Kidney (tissue), 14 donors: Measurements from ENCODE around the gene PPP2R2B. TPM values are rescaled to one million over a fixed set of nuclear protein-coding genes. Genes with fewer than 3 reads are reported as not detected.

ENCODE experiments used
- DNase-seq, 5 donors: peaks; one replicate each; pipeline ENCODE4 v3.0.0-alpha.2; 2013 to 2020
- FAIRE-seq: peaks from 2 replicates; lab custom pipeline; 2012; peaks lifted over from hg19 to GRCh38; lab: Jason Lieb, UNC
- H3K27ac ChIP-seq, 2 donors: one replicate each; pipeline ENCODE4 v1.7.0; 2013; ENCODE audit warnings: low read depth in 2 of 2, low read length in 2 of 2, inconsistent platforms in 1 of 2
- H3K27me3 ChIP-seq: one replicate; pipeline ENCODE4 v1.7.1; 2013; ENCODE audit warnings: low read length, inconsistent platforms; ENCODE audit not compliant: control insufficient read depth, insufficient read depth
- H3K36me3 ChIP-seq, 3 donors: one replicate each; pipeline versions ENCODE4 v1.7.0 to v1.7.1; 2013; ENCODE audit warnings: low read length in 3 of 3, control low read depth in 1 of 3, inconsistent platforms in 1 of 3; ENCODE audit not compliant: insufficient read depth in 3 of 3, control insufficient read depth in 2 of 3
- H3K4me1 ChIP-seq, 3 donors: one replicate each; pipeline versions ENCODE4 v1.7.0 to v1.7.1; 2013; ENCODE audit warnings: low read length in 3 of 3, inconsistent platforms in 1 of 3, low read depth in 1 of 3; ENCODE audit not compliant: control insufficient read depth in 2 of 3, insufficient read depth in 2 of 3
- H3K4me3 ChIP-seq, 3 donors: one replicate each; pipeline versions ENCODE4 v1.7.0 to v1.8.1; 2013; ENCODE audit warnings: low read length in 3 of 3, control low read depth in 1 of 3, inconsistent platforms in 1 of 3
- H3K9ac ChIP-seq, 3 donors: one replicate each; pipeline versions ENCODE4 v1.7.0 to v1.7.1; 2013; ENCODE audit warnings: low read length in 3 of 3, control low read depth in 1 of 3, inconsistent platforms in 1 of 3
- H3K9me3 ChIP-seq, 3 donors: one replicate each; pipeline versions ENCODE4 v1.7.0 to v1.7.1; 2013; ENCODE audit warnings: low read length in 3 of 3, control low read depth in 1 of 3, inconsistent platforms in 1 of 3; ENCODE audit not compliant: control insufficient read depth in 2 of 3, insufficient read depth in 1 of 3
- CTCF ChIP-seq: IDR thresholded peaks from 3 replicates; pipeline ENCODE4 v1.5.1; 2012; ENCODE audit warnings: mild to moderate bottlenecking, moderate library complexity, borderline replicate concordance; ENCODE audit not compliant: insufficient read depth; ENCODE audit errors: extremely low read depth
- intact Hi-C: fragments of 100-400 bp; cut with DNase I; formaldehyde crosslinking; loops from one replicate; pipeline ENCODE4 v1.11.1; 2022
- polyA plus RNA-seq: library from polyadenylated mRNA; stranded (reverse); fragments of 350-450 nt; fragmentation: Illumina TruSeq; extraction: RNeasy Lipid Tissue Mini Kit (QIAGEN cat#74804); gene quantifications from one replicate; pipeline ENCODE4 v1.2.3, GENCODE V29; 2014; ENCODE audit warnings: low read depth, low replicate concordance; ENCODE audit not compliant: insufficient read depth
- total RNA-seq: library from RNA; stranded (reverse); fragmentation: NEBNext Ultra II Directional; extraction: Animal tissue kit (Norgen Biotek cat#: 25700); gene quantifications from one replicate; pipeline ENCODE4 v1.2.1, GENCODE V29; 2021
- donor health status: control.
- donor health status: control.
- donor health status: control.
- donor health status: control.
- donor health status: control.
- donor health status: DM: yes; HTN: yes; CAD: no.
- donor health status: Normal renal cell carcinoma (clear cell type).

PPP2R2B gene
- total and polyA plus RNA-seq, 2 donors from 2014 or later: 4.0 to 8.2 TPM

- DNase-seq: no peak
- TF ChIP-seq CTCF: no peak
These were observed 88.6 kb downstream of the PPP2R2B start for GRCh38 chr5:146789712-146790653.

GRCh38 chr5:146788898-146789297 lies 89.7 kb downstream of the PPP2R2B start:
- Histone ChIP-seq H3K9ac (no peak overlapping the region), H3K4me3 (no peak overlapping the region), H3K27me3 (no peaks in the 10 kb centered on the region), H3K36me3 (no peaks in the 10 kb centered on the region), H3K9me3 (no peaks in the 10 kb centered on the region), H3K4me1 (no peaks in the 10 kb centered on the region), H3K27ac (no peak overlapping the region)
- DNase-seq: no peak
- TF ChIP-seq CTCF: no peak
- no peak for FAIRE-seq
- intact Hi-C loops: no loop called here

More at GRCh38 chr5:146789712-146790653, 88.6 kb downstream of the PPP2R2B start:
- intact Hi-C loops: no loop called here
- no peak overlapping the region for H3K27ac ChIP-seq
- H3K36me3 ChIP-seq: no peaks in the 10 kb centered on the region
- H3K9me3 ChIP-seq: no peaks in the 10 kb centered on the region
- H3K27me3 ChIP-seq: no peaks in the 10 kb centered on the region
- FAIRE-seq: no peak
- H3K4me1 ChIP-seq: no peaks in the 10 kb centered on the region
- H3K9ac ChIP-seq: no peak overlapping the region
- H3K4me3 ChIP-seq: no peak overlapping the region

- TF ChIP-seq CTCF: no peak
- Histone ChIP-seq H3K27me3 (no peaks in the 10 kb centered on the region), H3K9ac (no peak overlapping the region), H3K4me3 (no peak overlapping the region), H3K36me3 (no peaks in the 10 kb centered on the region), H3K9me3 (no peaks in the 10 kb centered on the region), H3K27ac (no peak overlapping the region), H3K4me1 (no peaks in the 10 kb centered on the region)
- FAIRE-seq (no peak), DNase-seq (no peak)
- intact Hi-C loops: no loop called here
These were observed 93.5 kb downstream of the PPP2R2B start for GRCh38 chr5:146785065-146785464.
